A549 (cell line): Measurements from ENCODE around the gene OSBPL3. TPM values are rescaled to one million over a fixed set of nuclear protein-coding genes. Genes with fewer than 3 reads are reported as not detected.

Experiments
- ATAC-seq, 2 experiments: fragments of 200-7000 bp in 1 of 2; fragments of >200 bp in 1 of 2; cut with Nextera tagmentation in 1 of 2; cut with Tn5 transposase in 1 of 2; 3 replicates each; pipeline versions ENCODE4 v1.8.0 to v1.9.1; 2018 to 2020; ENCODE audit warnings: mild to moderate bottlenecking in 1 of 2, moderate library complexity in 1 of 2
- CTCF ChIA-PET: fragments of 300-600 bp; sonication (Branson Sonifier 250); formaldehyde crosslinking; extraction: SDS; loops from one replicate; lab custom pipeline; 2021; ENCODE audit warnings: antibody characterized with exemption, inconsistent platforms; lab: Yijun Ruan, JAX
- POLR2A ChIA-PET: fragments of 350-600 bp; formaldehyde crosslinking; extraction: SDS; loops from one replicate; lab custom pipeline; 2021; ENCODE audit warnings: antibody characterized with exemption, inconsistent platforms; lab: Yijun Ruan, JAX
- DNase-seq, 2 experiments: peaks; one replicate each; pipeline versions ENCODE4 v3.0.0 to v3.0.0-alpha.2; 2011 to 2016; ENCODE audit warnings: low read depth in 1 of 2, low spot score in 1 of 2
- FAIRE-seq: peaks from 2 replicates; lab custom pipeline; 2011; peaks lifted over from hg19 to GRCh38; lab: Jason Lieb, UNC
- H3K27ac ChIP-seq, 2 experiments: fragments of >200 bp; sonication (Bioruptor Twin); formaldehyde crosslinking; 3 replicates each; pipeline ENCODE4 v1.5.1; 2016 to 2017
- H3K4me1 ChIP-seq: fragments of >200 bp; sonication (Bioruptor Twin); formaldehyde crosslinking; 3 replicates; pipeline ENCODE4 v1.6.1; 2016
- H3K4me2 ChIP-seq: fragments of >200 bp; sonication (Bioruptor Twin); formaldehyde crosslinking; 3 replicates; pipeline ENCODE4 v1.6.1; 2016
- H3K4me3 ChIP-seq: fragments of >200 bp; sonication (Bioruptor Twin); formaldehyde crosslinking; 3 replicates; pipeline ENCODE4 v1.5.1; 2016
- H3K9me3 ChIP-seq: fragments of >200 bp; sonication (Bioruptor Twin); formaldehyde crosslinking; 3 replicates; pipeline ENCODE4 v1.6.1; 2016
- ATOH8 ChIP-seq: fragments of 250-450 bp; sonication (Bioruptor Pico); IDR thresholded peaks from 2 replicates; pipeline ENCODE4 v1.5.0; 2020; ENCODE audit warnings: low read depth, mild to moderate bottlenecking, moderate library complexity
- BCL3 ChIP-seq: fragments of >200 bp; sonication (Bioruptor Twin); formaldehyde crosslinking; IDR thresholded peaks from 3 replicates; pipeline ENCODE4 v1.6.1; 2016
- CBX2 ChIP-seq: fragments of 200-600 bp; sonication (generic); IDR thresholded peaks from 2 replicates; pipeline ENCODE4 v1.6.1; 2016; ENCODE audit warnings: low read depth, mild to moderate bottlenecking, borderline replicate concordance
- CHD4 ChIP-seq: fragments of 200-600 bp; sonication (generic); IDR thresholded peaks from 2 replicates; pipeline ENCODE4 v1.6.1; 2016; ENCODE audit warnings: antibody characterized with exemption, mild to moderate bottlenecking, borderline replicate concordance
- E2F6 ChIP-seq: IDR thresholded peaks from 2 replicates; pipeline ENCODE4 v1.6.1; 2012; ENCODE audit warnings: low read depth, borderline replicate concordance
- ELK1 ChIP-seq: fragments of 150-350 bp; IDR thresholded peaks from 2 replicates; pipeline ENCODE4 v1.6.1; 2014; ENCODE audit warnings: low read depth, mild to moderate bottlenecking, low read length
- EP300 ChIP-seq, 2 experiments: fragments of >200 bp; sonication (Bioruptor Twin); formaldehyde crosslinking; IDR thresholded peaks; 2 replicates in 1 of 2; 3 replicates in 1 of 2; pipeline ENCODE4 v1.6.1; 2016 to 2017
- ESRRA ChIP-seq: fragments of 150-350 bp; IDR thresholded peaks from 2 replicates; pipeline ENCODE4 v1.6.1; 2014; ENCODE audit warnings: mild to moderate bottlenecking, low read length, borderline replicate concordance
- HOXB5 ChIP-seq: fragments of 250-450 bp; sonication (Bioruptor Pico); IDR thresholded peaks from 2 replicates; pipeline ENCODE4 v1.5.0; 2020; ENCODE audit warnings: mild to moderate bottlenecking, moderate library complexity
- JUNB ChIP-seq: fragments of >200 bp; sonication (Bioruptor Twin); formaldehyde crosslinking; IDR thresholded peaks from 2 replicates; pipeline ENCODE4 v1.6.1; 2016
- KDM1A ChIP-seq: fragments of 200-600 bp; sonication (generic); IDR thresholded peaks from 2 replicates; pipeline ENCODE4 v1.6.1; 2016; ENCODE audit warnings: low read depth, mild to moderate bottlenecking
- KDM5A ChIP-seq: fragments of 200-600 bp; sonication (generic); IDR thresholded peaks from 2 replicates; pipeline ENCODE4 v1.6.1; 2016; ENCODE audit warnings: antibody characterized with exemption, mild to moderate bottlenecking
- MAFK ChIP-seq: fragments of 450-650 bp; IDR thresholded peaks from 2 replicates; pipeline ENCODE4 v1.6.1; 2014; ENCODE audit not compliant: partially characterized antibody
- NPAS2 ChIP-seq: fragments of 250-450 bp; sonication (Bioruptor Pico); IDR thresholded peaks from 2 replicates; pipeline ENCODE4 v1.8.0; 2022; ENCODE audit warnings: mild to moderate bottlenecking, moderate library complexity, borderline replicate concordance
- PBX3 ChIP-seq: IDR thresholded peaks from 2 replicates; pipeline ENCODE4 v1.6.1; 2012
- RARB ChIP-seq: fragments of 250-450 bp; sonication (Bioruptor Pico); IDR thresholded peaks from 2 replicates; pipeline ENCODE4 v1.8.0; 2021; ENCODE audit warnings: mild to moderate bottlenecking, moderate library complexity
- RCOR1 ChIP-seq: fragments of 150-350 bp; IDR thresholded peaks from 2 replicates; pipeline ENCODE4 v1.6.1; 2014; ENCODE audit warnings: antibody characterized with exemption, low read length, low read depth
- REST ChIP-seq: fragments of 200-600 bp; sonication (generic); IDR thresholded peaks from 2 replicates; pipeline ENCODE4 v1.6.1; 2016; ENCODE audit warnings: antibody characterized with exemption, mild to moderate bottlenecking, moderate library complexity
- SMC3 ChIP-seq: fragments of >200 bp; sonication (Bioruptor Twin); formaldehyde crosslinking; IDR thresholded peaks from 3 replicates; pipeline ENCODE4 v1.6.1; 2018; ENCODE audit warnings: inconsistent platforms
- TFCP2L1 ChIP-seq: fragments of 250-450 bp; sonication (Bioruptor Pico); IDR thresholded peaks from 2 replicates; pipeline ENCODE4 v1.5.0; 2021; ENCODE audit warnings: mild to moderate bottlenecking
- ZC3H11A ChIP-seq: fragments of 450-650 bp; IDR thresholded peaks from 2 replicates; pipeline ENCODE4 v1.6.1; 2014; ENCODE audit warnings: antibody characterized with exemption, mild to moderate bottlenecking
- ZFP36 ChIP-seq: fragments of 450-650 bp; IDR thresholded peaks from 2 replicates; pipeline ENCODE4 v1.6.1; 2014; ENCODE audit warnings: borderline replicate concordance; ENCODE audit not compliant: partially characterized antibody
- ZNF302 ChIP-seq: fragments of 250-450 bp; sonication (Bioruptor Pico); IDR thresholded peaks from 2 replicates; pipeline ENCODE4 v1.9.0; 2021; ENCODE audit warnings: inconsistent platforms, mild to moderate bottlenecking, moderate library complexity
- ZSCAN20 ChIP-seq: fragments of 250-450 bp; sonication (Bioruptor Pico); IDR thresholded peaks from 2 replicates; pipeline ENCODE4 v1.8.0; 2022; ENCODE audit warnings: mild to moderate bottlenecking, moderate library complexity
- WGBS: methylation state at CpG from one replicate; pipeline ENCODE4 v1.1.6; 2017; ENCODE audit errors: missing lambda C conversion rate; 5-methylcytosine and 5-hydroxymethylcytosine counted together
- polyA plus RNA-seq, 4 experiments: library from polyadenylated mRNA; depleted of rRNA in 3 of 4; stranded (reverse); fragments of >200 nt; fragmentation: RNase III in 1 of 4; extraction: RNeasy Plus Mini Kit Qiagen cat#74134 plus additional on column Dnase treatment in 1 of 4; gene quantifications; 2 replicates in 3 of 4; 3 replicates in 1 of 4; pipeline ENCODE4 v1.2.3, GENCODE V29; 2011 to 2017

The OSBPL3 gene
- polyA plus RNA-seq, 2 of the 4 experiments (the other 2 are of a cell fraction): 10.9 to 17.4 TPM

- H3K9me3 ChIP-seq: no peaks in the 10 kb centered on the region
- DNase-seq (no peak), ATAC-seq (no peak), FAIRE-seq (no peak)
- no peak overlapping the region for H3K4me2 ChIP-seq
- H3K27ac ChIP-seq: no peak overlapping the region
- CTCF ChIA-PET: interaction anchor here (1.3 to 1.6 kb wide), 2 partner anchors 37 to 55 kb away, joined by 3 to 5 read pairs; no protein-coding TSS in a partner anchor
- peaks cover 8% of the 10 kb centered on the region; the same call in 2 of the 3 replicates for H3K4me1 ChIP-seq
- H3K4me3 ChIP-seq: no peak overlapping the region
- TF ChIP-seq RCOR1: no peak
- TF ChIP-seq CBX2: no peak
- no peak for TF ChIP-seq ZC3H11A
- no peak for TF ChIP-seq BCL3
- TF ChIP-seq REST: no peak
- TF ChIP-seq ZFP36: no peak
- TF ChIP-seq ZSCAN20: no peak
- TF ChIP-seq ESRRA: no peak
- no peak for TF ChIP-seq EP300 (IDR thresholded peaks at IDR 0.05)
- TF ChIP-seq TFCP2L1 (CRISPR knock-in tag): no peak
- TF ChIP-seq MAFK: no peak
- TF ChIP-seq JUNB: no peak
- no peak for TF ChIP-seq KDM1A
- TF ChIP-seq KDM5A: no peak
- TF ChIP-seq ELK1: no peak
- TF ChIP-seq CHD4: no peak
- TF ChIP-seq ATOH8 (CRISPR knock-in tag): no peak
- POLR2A ChIA-PET: no interaction called here
Measured at GRCh38 chr7:24857623-24858022, 122.4 kb downstream of the OSBPL3 start.

GRCh38 chr7:24854866-24855265, 125.1 kb downstream of the OSBPL3 start:
- ChIA-PET POLR2A (no interaction called here), CTCF (interaction anchor here (0.9 to 2.1 kb wide), 6 partner anchors 36 to 243 kb away, joined by 3 to 9 read pairs (median 4); no protein-coding TSS in a partner anchor)
- ATAC-seq (peak in 1 of 2 experiments; percentile 49; a peak in 2 of 6 replicates), DNase-seq (no peak), FAIRE-seq (no peak)
- no peak for TF ChIP-seq MAFK
- no peak for TF ChIP-seq ZNF302
- no peak for TF ChIP-seq ZFP36
- TF ChIP-seq KDM1A: no peak
- TF ChIP-seq E2F6: no peak
- TF ChIP-seq PBX3: no peak
- no peak for TF ChIP-seq NPAS2
- no peak for TF ChIP-seq HOXB5 (CRISPR knock-in tag)
- TF ChIP-seq RARB (CRISPR knock-in tag): no peak
- no peak for TF ChIP-seq CHD4
- TF ChIP-seq JUNB: no peak
- no peak for TF ChIP-seq SMC3
- Histone ChIP-seq H3K4me2 (peak overlapping the region; percentile 21; the same call in 1 of the 3 replicates), H3K4me3 (no peak overlapping the region), H3K9me3 (no peaks in the 10 kb centered on the region), H3K4me1 (peaks cover 18% of the 10 kb centered on the region), H3K27ac (no peak overlapping the region)
- WGBS: 71% methylated on average over 3 of the region's 3 CpGs
